Pulmonary artery endothelial cell (primary cell): ENCODE data around the gene SNRPD2. TPM values are rescaled to one million over a fixed set of nuclear protein-coding genes. Genes with fewer than 3 reads are reported as not detected.
"Not testable (repeated sequence)": the region's sequence is repeated elsewhere in the genome, so short reads cannot be mapped to it uniquely, and the experiment has no call there.

Source experiments
- DNase-seq: peaks from one replicate; pipeline ENCODE4 v3.0.0-alpha.2; 2011; ENCODE audit warnings: low read depth, low spot score
- total RNA-seq: library from RNA; depleted of rRNA; stranded (reverse); fragments of >200 nt; gene quantifications from 2 replicates; pipeline ENCODE4 v1.2.3, GENCODE V29; 2014

The SNRPD2 gene
- total RNA-seq, result 324 and 581 TPM in 2 replicates

DNA sequence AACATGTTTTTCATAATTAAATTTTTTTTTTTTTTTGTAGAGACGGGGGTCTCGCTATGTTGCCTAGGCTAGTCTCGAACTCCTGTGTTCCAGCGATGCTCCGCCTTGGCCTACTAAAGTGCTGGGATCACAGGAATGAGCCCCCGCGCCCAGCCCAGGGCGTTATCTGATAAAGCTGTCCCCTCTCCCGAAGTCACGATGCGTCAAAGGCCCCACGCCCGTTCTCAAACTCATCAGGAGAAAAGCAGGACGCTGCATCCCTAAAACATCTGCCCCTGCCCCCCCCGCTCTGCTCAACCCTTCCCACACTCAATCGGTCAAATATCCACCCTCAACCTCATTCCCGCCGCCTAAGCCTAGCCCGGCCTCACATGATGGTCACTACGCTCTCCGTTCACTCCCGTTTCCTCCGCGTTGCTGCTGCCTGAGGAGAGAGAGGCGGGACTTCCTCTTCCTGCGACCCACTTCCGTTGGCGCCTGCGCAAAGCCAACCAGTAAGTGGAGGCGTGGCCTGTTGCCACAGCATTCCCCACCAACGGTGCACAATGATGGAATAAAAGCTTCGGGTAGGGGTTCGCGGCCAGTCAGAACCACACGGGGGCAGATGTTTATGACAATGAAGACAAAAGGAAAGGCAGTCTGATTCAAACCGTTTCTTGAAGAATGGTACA is at the start of gene SNRPD2:
TSS of gene SNRPD2 (minus strand) at position 438 of the 671 bp plus-strand sequence. CDS start at position 373, 65 bp downstream.
- DNase-seq, result peak; percentile 86

DNA sequence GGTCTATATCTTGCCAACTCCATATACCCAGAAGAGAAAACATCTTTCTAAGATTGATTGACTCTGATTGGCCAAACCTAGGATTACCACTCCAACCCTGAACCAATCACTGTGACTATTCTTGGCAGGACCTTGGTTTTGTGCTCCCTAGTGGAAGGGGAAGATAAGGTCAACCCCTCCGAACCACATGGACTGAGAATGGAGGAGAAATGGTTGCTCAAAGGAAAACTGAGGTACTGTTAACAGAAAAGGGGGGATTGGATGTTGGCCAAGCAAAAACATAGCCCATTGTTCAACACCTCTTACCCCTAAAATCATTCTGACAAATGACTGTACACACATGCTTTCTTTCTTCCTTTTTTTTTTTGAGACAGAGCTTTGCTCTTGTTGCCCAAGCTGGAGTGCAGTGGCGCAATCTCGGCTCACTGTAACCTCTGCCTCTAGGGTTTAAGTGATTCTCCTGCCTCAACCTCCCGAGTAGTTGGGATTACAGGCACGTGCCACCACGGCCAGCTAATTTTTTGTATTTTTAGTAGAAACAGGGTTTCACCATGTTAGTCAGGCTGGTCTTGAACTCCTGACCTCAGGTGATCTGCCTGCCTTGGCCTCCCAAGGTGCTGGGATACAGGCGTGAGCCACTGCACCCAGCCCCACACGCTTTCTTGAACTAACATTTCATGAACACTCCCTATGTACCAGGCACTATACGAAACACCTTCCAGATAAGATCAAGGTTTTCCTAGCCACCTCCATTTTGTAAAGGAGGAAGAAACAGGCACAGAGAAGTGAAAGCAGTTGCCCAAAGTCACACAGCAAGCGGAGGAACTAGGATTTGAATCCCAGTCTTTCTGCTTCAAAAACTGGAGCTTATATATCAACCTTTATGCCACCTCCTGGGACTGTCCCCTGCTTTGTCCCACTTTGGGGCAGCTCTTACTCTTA is 48.0 kb upstream of the SNRPD2 start:
- no peak for DNase-seq

- no peak for DNase-seq
These were observed 41.5 kb upstream of the SNRPD2 start, which contains the start of gene MEIOSIN for GRCh38 chr19:45733160-45733810. TSS of gene MEIOSIN (plus strand) at chr19:45733439. CDS start at chr19:45735377, 1,938 bp downstream.

GRCh38 chr19:45730368-45731288 is 38.9 kb upstream of the SNRPD2 start, which contains the start of gene FBXO46:
TSS of gene FBXO46 (minus strand) at chr19:45730896. CDS start at chr19:45713495, 17,401 bp downstream.
- DNase-seq, result peak; percentile 94

GRCh38 chr19:45729800-45730290 is 38.1 kb upstream of the SNRPD2 start:
- DNase-seq, result no peak

DNA sequence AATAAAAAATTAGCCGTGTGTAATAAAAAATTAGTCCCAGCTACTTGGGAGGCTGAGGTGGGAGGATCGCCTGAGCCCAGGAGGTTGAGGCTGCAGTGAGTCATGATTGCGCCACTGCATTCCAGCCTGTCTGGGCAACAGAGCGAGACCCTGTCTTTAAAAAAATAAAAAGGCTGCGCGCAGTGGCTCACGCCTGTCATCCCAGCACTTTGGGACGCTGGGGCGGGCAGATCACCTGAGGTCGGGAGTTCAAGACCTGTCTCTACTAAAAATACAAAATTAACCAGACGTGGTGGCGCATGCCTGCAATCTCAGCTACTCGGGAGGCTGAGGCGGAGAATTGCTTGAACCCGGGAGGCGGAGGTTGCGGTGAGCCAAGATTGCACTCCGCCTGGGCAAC is 36.9 kb upstream of the SNRPD2 start:
- not testable (repeated sequence) for DNase-seq

GRCh38 chr19:45720065-45720464 is 28.3 kb upstream of the SNRPD2 start:
- not testable (repeated sequence) for DNase-seq

GRCh38 chr19:45717983-45718650 is 26.4 kb upstream of the SNRPD2 start:
- DNase-seq, result no peak

DNA sequence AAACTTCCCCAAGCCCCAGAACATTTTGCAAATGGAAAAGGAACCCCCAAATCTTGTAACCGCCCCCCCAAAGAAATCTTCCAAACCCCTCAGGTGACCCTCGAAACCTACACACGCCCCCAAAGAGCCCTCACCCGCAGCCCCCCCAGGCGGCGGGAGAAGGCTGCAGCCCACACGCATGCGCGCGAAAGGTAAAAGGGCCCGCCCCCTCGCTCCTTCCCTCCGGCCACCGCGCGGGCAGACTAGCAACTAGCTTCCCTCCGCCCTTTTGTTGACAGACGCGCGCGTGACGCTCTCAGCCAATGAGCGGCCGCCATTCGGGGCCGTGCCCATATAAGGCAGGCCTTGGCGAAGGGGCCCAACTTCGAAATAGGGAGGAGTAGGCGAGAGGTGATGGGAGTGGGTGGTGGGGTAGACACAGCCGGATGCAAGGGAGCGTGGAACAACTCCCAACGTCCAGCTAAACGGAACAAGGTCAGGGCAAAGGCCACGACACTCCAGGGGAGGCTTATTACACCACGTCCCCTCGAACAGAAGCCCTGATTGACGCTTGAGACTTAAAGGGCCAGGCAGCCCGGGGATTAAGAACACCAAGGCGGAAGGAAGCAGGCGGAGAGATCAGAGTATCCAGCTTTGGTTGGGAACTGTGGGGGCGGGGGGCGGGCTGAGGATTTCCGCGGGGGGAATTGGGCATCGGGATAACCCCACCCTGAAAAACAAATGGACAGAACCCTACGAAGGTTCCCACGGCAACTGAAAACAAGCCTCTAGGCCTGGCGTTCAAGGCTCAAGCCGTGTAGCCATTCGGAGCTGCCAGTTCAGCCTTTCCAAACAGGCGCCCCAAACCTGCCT is 25.6 kb upstream of the SNRPD2 start:
- DNase-seq, result peak; percentile 97

- DNase-seq, result no peak
These were observed 24.8 kb upstream of the SNRPD2 start for GRCh38 chr19:45716359-45717130.

DNA sequence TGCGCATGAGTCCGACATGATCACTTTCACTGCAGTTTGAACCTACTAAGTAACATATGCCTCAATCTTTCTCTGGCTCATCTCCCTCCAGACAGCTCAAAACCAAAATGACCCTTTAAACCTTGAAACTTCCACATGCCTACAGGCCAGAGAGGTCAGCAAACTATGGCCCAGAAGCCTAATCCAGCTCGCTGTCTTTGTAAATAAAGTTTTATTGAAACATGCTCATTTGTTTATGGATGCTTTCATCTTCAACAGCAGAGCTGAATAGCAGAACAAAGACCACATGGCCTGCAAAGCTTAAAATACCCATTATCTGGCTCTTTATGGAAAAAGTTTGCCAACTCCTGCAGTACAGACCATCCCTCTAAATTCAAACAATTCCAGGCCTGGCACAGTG is 23.4 kb upstream of the SNRPD2 start:
- no peak for DNase-seq

DNA sequence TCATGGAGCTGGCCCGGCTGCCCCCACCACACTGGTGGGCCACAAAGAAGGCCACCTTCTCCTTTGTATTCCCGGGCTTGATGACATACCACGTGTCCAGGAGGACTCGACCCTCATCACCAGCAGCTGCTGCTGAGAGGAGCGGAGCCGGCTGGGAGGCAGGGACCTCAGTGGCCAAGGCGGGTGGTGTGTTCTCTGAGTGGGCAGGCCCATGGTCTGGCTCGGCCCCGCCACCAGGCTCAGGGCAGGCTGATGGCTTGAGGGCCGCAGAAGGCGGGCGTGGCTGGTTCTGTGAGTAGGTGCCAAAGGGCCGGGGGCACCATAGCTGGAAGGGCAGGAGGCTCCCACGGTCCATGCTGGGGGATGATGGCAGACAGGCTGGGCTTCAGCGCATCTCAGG is 21.4 kb upstream of the SNRPD2 start:
- DNase-seq, result no peak

- no peak for DNase-seq
These were observed 20.9 kb upstream of the SNRPD2 start for GRCh38 chr19:45712699-45713067.

DNA sequence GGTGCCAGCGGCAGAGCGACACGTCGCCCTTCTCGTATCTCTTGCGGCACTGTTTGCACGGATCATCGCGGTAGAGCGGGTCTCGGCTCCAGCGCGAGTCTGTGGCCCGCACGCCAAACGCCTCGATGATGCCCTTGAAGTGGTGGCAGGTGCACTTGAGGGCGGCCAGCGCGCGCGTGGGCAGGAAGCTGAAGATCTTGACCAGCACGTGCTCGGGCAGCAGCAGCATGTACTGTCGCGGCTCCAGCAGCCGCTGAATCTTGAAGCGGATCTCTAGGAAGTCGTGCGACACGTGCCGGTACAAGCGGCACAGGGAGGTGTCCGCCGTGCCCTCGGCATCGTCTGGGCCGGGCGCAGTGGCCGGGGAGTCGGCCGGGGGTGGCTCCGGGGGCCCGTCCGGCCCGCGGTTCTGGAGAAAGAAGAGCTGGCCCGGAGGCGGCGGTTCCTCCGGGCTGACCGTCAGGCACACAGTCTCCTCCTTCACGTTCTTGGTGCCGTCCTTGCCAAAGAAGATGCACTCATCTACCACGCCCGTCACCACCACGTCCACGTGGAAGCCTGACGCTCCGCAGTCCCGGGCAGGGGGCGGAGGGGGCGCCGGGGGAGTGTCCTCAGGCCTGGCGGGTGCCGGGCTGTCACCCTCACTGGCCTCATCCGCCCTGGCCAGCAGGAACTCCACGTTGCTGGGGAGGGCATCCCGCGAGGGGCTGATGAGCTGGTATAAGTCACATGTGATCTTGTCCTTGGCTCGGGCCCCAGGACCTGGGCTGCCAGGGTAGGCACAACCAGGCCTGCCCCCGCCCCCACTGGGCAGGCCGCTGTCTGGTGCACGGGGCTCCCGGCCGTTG is 20.3 kb upstream of the SNRPD2 start:
- DNase-seq, result no peak

DNA sequence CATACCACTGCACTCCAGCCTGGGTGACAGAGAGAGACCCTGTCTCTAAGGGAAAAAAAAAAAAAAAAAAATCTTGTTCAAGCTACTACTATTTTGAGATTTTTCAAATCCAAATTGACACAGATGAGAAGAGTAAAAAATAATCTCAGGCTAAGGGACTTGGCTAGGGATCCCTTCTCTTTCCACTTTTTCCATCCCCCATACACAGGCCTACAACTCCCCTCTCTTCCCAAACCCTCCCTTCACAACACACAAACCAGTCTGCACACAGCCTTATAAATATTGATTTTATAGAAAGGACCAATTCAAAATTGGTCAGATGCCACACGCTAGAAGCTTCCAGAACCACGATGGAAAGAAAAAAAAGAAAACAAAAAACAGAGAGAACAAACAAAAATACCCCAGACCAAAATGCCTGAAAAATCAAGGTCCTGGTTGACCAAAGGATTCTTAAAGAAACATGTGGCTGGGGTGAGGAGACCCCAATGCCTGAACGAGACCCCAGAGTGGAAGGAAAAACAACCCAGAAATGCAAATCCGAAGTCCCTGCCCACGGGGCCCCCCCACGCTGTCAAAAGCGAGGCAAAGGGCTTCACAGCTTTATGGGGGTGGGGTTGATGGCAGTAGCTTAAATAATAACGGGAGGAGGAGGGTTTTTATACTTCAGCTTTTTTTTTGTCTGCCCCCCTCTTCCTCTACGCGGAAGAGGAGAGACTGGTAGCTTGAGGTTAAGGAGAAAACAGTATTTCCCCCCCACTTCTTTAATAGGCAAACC is 18.8 kb upstream of the SNRPD2 start:
- DNase-seq, result no peak

DNA sequence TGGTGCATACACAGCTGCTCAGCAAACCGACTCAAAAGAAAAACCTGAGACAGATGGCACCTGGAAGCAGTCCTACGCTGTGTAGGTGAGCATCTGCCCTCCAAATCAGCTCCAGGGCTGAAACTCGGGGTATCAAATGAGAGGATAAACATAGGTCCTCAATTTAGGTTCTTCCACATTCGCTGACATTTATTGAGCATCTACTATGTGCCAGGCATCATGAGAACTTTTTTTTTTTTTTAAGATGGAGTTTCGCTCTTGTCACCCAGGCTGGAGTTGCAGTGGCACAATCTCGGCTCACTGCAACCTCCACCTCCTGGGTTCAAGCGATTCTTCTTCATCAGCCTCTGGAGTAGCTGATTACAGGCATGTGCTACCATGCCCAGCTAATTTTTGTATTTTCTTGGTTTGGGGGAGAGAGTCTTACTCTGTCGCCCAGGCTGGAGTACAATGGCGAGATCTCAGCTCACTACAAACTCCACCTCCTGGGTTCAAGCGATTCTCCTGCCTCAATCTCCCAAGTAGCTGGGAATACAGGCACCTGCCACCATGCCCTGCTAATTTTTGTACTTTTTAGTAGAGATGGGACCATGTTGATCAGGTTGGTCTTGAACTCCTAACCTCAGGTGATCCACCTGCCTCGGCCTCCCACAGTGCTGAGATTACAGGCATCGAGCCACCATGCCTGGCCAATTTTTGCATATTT is 14.1 kb upstream of the SNRPD2 start:
- no peak for DNase-seq
